Keratinocyte (primary cell): ENCODE results near the gene CXCL10. TPM values are rescaled to one million over a fixed set of nuclear protein-coding genes. Genes with fewer than 3 reads are reported as not detected.

ENCODE experiments used
- DNase-seq: peaks from one replicate; pipeline ENCODE4 v3.0.0-alpha.2; 2011; ENCODE audit warnings: low read depth, missing footprints, low spot score
- FAIRE-seq: peaks from 2 replicates; lab custom pipeline; 2011; peaks lifted over from hg19 to GRCh38; lab: Jason Lieb, UNC
- H2AFZ ChIP-seq: 2 replicates; pipeline ENCODE4 v1.6.0; 2012; ENCODE audit warnings: low read length, control low read depth, inconsistent platforms; ENCODE audit not compliant: control insufficient read depth
- H3K27ac ChIP-seq: 2 replicates; pipeline ENCODE4 v1.5.1; 2011; ENCODE audit warnings: low read length; ENCODE audit not compliant: control insufficient read depth, insufficient read depth
- H3K27me3 ChIP-seq: 3 replicates; pipeline ENCODE4 v1.6.0; 2011; ENCODE audit warnings: low read length; ENCODE audit not compliant: control insufficient read depth, insufficient read depth; ENCODE audit errors: extremely low read depth
- H3K36me3 ChIP-seq, 2 experiments: 2 replicates in 1 of 2; 3 replicates in 1 of 2; pipeline ENCODE4 v1.5.1; 2011; ENCODE audit warnings: low read length in 2 of 2, mild to moderate bottlenecking in 1 of 2; ENCODE audit not compliant: control insufficient read depth in 2 of 2, insufficient read depth in 2 of 2; ENCODE audit errors: extremely low read depth in 1 of 2
- H3K4me1 ChIP-seq: 3 replicates; pipeline ENCODE4 v1.5.1; 2011; ENCODE audit warnings: low read length; ENCODE audit not compliant: control insufficient read depth, insufficient read depth; ENCODE audit errors: extremely low read depth
- H3K4me2 ChIP-seq: 3 replicates; pipeline ENCODE4 v1.6.0; 2011; ENCODE audit warnings: low read depth, low read length; ENCODE audit not compliant: control insufficient read depth, insufficient read depth; ENCODE audit errors: extremely low read depth
- H3K4me3 ChIP-seq, 3 experiments: fragments of 200-600 bp in 1 of 3; sonication (generic) in 1 of 3; 2 replicates in 2 of 3; 3 replicates in 1 of 3; pipeline ENCODE4 v1.5.1; 2011 to 2016; ENCODE audit warnings: low read length in 3 of 3, mild to moderate bottlenecking in 3 of 3, control low read depth in 2 of 3, inconsistent platforms in 1 of 3, low read depth in 1 of 3, mixed read lengths in 1 of 3, mixed run types in 1 of 3, moderate library complexity in 1 of 3; ENCODE audit not compliant: control insufficient read depth in 2 of 3, insufficient read depth in 2 of 3; ENCODE audit errors: extremely low read depth in 1 of 3
- H3K79me2 ChIP-seq: 2 replicates; pipeline ENCODE4 v1.6.0; 2012; ENCODE audit warnings: low read length; ENCODE audit not compliant: control insufficient read depth, insufficient read depth
- H3K9ac ChIP-seq: 3 replicates; pipeline ENCODE4 v1.6.0; 2011; ENCODE audit warnings: low read length; ENCODE audit not compliant: control insufficient read depth, insufficient read depth; ENCODE audit errors: extremely low read depth
- H3K9me1 ChIP-seq: 3 replicates; pipeline ENCODE4 v1.6.0; 2011; ENCODE audit warnings: low read length; ENCODE audit not compliant: control insufficient read depth, insufficient read depth; ENCODE audit errors: extremely low read depth
- H3K9me3 ChIP-seq: 2 replicates; pipeline ENCODE4 v1.5.1; 2012; ENCODE audit warnings: low read depth, low read length; ENCODE audit not compliant: control insufficient read depth
- H4K20me1 ChIP-seq: 3 replicates; pipeline ENCODE4 v1.6.0; 2011; ENCODE audit warnings: low read length; ENCODE audit not compliant: control insufficient read depth, insufficient read depth; ENCODE audit errors: extremely low read depth
- CTCF ChIP-seq, 3 experiments: IDR thresholded peaks in 1 of 3; conservative IDR thresholded peaks in 1 of 3; optimal IDR thresholded peaks in 1 of 3; 2 replicates in 2 of 3; 3 replicates in 1 of 3; pipeline versions ENCODE3 to v1.5.1; 2011; ENCODE audit warnings: low read length in 3 of 3, mild to moderate bottlenecking in 3 of 3, moderate library complexity in 2 of 3, control low read depth in 1 of 3, inconsistent platforms in 1 of 3; ENCODE audit not compliant: insufficient read depth in 2 of 3; ENCODE audit errors: extremely low read depth in 1 of 3
- EZH2 ChIP-seq: IDR thresholded peaks from one replicate; pipeline ENCODE4 v1.6.1; 2012; ENCODE audit warnings: inconsistent platforms, mild to moderate bottlenecking, low read length, moderate library complexity
- dilution Hi-C: fragments of 300-500 bp; cut with MboI; formaldehyde crosslinking; loops from one replicate; pipeline ENCODE4 v1.7.0; 2020; ENCODE audit warnings: low sequenced_read_pairs; ENCODE audit not compliant: extremely low pct_ligation_motif_present
- polyA plus RNA-seq, 5 experiments: library from polyadenylated mRNA; depleted of rRNA in 3 of 5; stranded (reverse) in 3 of 5; stranded (forward) in 1 of 5; unstranded in 1 of 5; fragments of >200 nt; gene quantifications; 1 replicate in 1 of 5; 2 replicates in 3 of 5; 3 replicates in 1 of 5; pipeline versions ENCODE4 v1.2.1 to v1.2.3, GENCODE V29; 2011 to 2012; ENCODE audit warnings: missing spikeins in 2 of 5, low read depth in 1 of 5, low replicate concordance in 1 of 5

CXCL10 gene
- polyA plus RNA-seq, 1 donor (not counting 4 experiments of a cell fraction or from before 2014, with no cell fraction given) = 0.72 TPM

GRCh38 chr4:75989846-75990528 lies 33.3 kb downstream of the CXCL10 start:
- peak overlapping the region; percentile 69 for H3K4me2 ChIP-seq
- FAIRE-seq = peak; percentile 5
- H3K36me3 ChIP-seq = no peaks in the 10 kb centered on the region
- peaks cover 58% of the 10 kb centered on the region for H3K79me2 ChIP-seq
- H3K9ac ChIP-seq = peak overlapping the region; percentile 86
- dilution Hi-C loops = no loop called here
- H3K4me3 ChIP-seq = peak overlapping the region; percentile 62 to 88 (median 73)
- H3K9me1 ChIP-seq = peaks cover 2% of the 10 kb centered on the region
- H4K20me1 ChIP-seq = peaks cover 4% of the 10 kb centered on the region
- TF ChIP-seq EZH2 (no peak), CTCF (optimal IDR thresholded peaks at IDR 0.05 in 1 of 3, IDR thresholded peaks at IDR 0.05 in 1 of 3, conservative IDR thresholded peaks at IDR 0.05 in 1 of 3; ENCODE audit: extremely low read depth in 1 of 3, insufficient read depth in 2 of 3, low read length in 3 of 3) (no peak)
- no peaks in the 10 kb centered on the region for H3K27me3 ChIP-seq
- H3K9me3 ChIP-seq = no peaks in the 10 kb centered on the region
- peak overlapping the region; percentile 79 for H3K27ac ChIP-seq
- peaks cover 20% of the 10 kb centered on the region for H3K4me1 ChIP-seq
- peak overlapping the region; percentile 88 for H2AFZ ChIP-seq
- no peak for DNase-seq

- no peak for TF ChIP-seq CTCF (optimal IDR thresholded peaks at IDR 0.05 in 1 of 3, IDR thresholded peaks at IDR 0.05 in 1 of 3, conservative IDR thresholded peaks at IDR 0.05 in 1 of 3; ENCODE audit: extremely low read depth in 1 of 3, insufficient read depth in 2 of 3, low read length in 3 of 3)
- TF ChIP-seq EZH2 = no peak
- H3K9ac ChIP-seq = no peak overlapping the region
- dilution Hi-C loops = no loop called here
- DNase-seq = peak; percentile 41
- peak; percentile 89 for FAIRE-seq
- peaks cover 10% of the 10 kb centered on the region for H4K20me1 ChIP-seq
- H3K9me1 ChIP-seq = peaks cover 4% of the 10 kb centered on the region
- H3K79me2 ChIP-seq = peaks cover 84% of the 10 kb centered on the region
- peak overlapping the region; percentile 50 for H3K27ac ChIP-seq
- H3K4me1 ChIP-seq = peaks cover 24% of the 10 kb centered on the region
- H3K27me3 ChIP-seq = no peaks in the 10 kb centered on the region
- no peak overlapping the region for H2AFZ ChIP-seq
- peak overlapping the region; percentile 9 for H3K4me2 ChIP-seq
- no peaks in the 10 kb centered on the region for H3K9me3 ChIP-seq
- no peak overlapping the region for H3K4me3 ChIP-seq
- peaks cover 9 to 12% of the 10 kb centered on the region in 2 experiments for H3K36me3 ChIP-seq
Observed at GRCh38 chr4:75985116-75985515, 38.2 kb downstream of the CXCL10 start.
